DLD1 (cell line): ENCODE measurements around the gene ATG4C.

ENCODE experiments used
- in situ Hi-C: cut with HindIII; loops from 2 replicates; pipeline ENCODE4 v1.10.0; 2017; ENCODE audit warnings: low sequenced_read_pairs

ATG4C gene

GRCh38 chr1:62903522-62903921, 119.6 kb downstream of the ATG4C start:
- in situ Hi-C loops, result no loop called here

GRCh38 chr1:62903982-62904855, 120.3 kb downstream of the ATG4C start:
- in situ Hi-C loops, result no loop called here

- in situ Hi-C loops, result no loop called here
Observed at GRCh38 chr1:62904856-62905225, 120.9 kb downstream of the ATG4C start.

DNA sequence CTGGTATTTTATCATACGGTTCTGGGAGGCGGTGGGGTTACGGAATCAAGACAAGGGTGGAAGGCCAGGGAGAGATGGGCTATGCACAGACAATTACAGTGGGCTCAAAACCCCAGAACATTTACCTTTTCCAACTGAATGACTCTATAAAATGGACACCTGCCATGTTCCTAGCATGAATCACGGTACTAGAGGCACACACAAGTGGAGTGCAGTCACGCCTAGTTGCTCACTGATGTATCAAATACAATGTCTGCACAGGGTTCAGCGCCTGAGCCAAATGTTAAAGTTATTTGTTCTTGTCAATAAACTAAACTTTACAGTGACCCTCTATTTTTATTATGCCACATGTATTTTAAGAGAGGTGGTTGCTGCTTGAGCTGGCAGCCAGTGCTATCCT, 121.4 kb downstream of the ATG4C start:
- in situ Hi-C loops, result no loop called here

- in situ Hi-C loops, result no loop called here
Observed at GRCh38 chr1:62905872-62906271, 121.9 kb downstream of the ATG4C start.

- in situ Hi-C loops, result no loop called here
Observed at GRCh38 chr1:62906428-62906886, 122.5 kb downstream of the ATG4C start.

- in situ Hi-C loops, result no loop called here
Observed at GRCh38 chr1:62908168-62908695, 124.3 kb downstream of the ATG4C start.

- in situ Hi-C loops, result no loop called here
Observed at GRCh38 chr1:62912028-62912638, 128.2 kb downstream of the ATG4C start.
